Kidney capillary endothelial cell (primary cell): Measurements from ENCODE around the gene LIG1.

ENCODE experiments used
- DNase-seq: peaks from one replicate; pipeline ENCODE4 v3.0.0-alpha.2; 2018; ENCODE audit warnings: low spot score

LIG1 gene

DNA sequence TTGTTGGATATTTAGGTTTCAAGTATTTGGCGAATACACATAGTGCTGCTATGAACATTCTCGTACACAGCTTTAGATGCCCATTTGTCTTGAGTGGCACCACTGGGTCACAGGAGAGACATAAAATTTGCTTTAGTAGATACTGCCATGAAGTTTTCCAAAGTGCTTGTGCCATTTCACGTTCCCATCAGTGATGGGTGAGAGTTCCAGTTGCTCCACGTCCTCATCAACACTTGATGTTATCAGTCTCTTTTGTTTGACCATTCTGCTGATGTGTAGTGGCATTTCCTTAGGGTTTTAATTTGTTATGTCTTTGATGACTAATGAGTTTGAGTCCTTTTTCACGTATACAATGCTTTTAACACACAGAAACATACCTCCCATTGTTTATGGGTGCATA, 11.4 kb upstream of the LIG1 start:
- DNase-seq: no peak

DNA sequence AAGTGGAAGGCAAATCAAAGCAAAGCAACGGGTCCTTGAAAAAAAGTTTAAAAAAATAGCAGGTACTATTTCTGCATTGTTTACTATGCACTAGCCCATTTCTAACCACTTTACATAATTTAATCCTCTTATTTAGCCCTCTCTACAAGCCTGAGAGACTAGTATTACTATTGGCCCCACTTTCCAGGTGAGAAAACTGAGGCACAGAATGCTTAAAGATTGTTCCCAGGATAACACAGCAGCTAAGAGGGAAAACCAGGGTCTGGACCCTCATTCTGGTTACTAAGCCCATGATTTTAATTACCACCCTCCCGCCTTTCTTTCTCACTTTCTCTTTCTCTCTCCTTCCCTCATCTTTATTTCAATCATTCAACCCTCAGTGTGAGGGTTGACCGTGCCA, 6.1 kb upstream of the LIG1 start:
- no peak for DNase-seq

DNA sequence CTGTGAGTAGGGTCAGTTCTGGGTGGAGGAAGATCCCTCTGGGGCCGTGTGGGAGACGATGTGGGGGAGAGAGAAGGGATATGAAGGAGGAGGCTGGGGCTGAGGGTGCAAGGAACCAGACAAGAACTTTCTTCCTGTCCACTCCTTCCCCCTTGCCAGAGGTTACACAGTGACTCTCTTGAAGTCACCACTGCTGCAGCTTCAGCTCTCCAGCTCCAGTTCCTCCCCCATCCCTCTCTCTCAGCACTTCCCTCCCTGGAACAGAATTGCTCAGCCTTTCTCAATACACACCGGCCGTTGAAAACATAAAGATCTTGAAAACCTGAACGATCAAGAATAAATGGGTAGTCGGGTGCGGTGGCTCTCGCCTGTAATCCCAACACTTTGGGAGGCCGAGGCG, 5.4 kb upstream of the LIG1 start:
- no peak for DNase-seq

DNA sequence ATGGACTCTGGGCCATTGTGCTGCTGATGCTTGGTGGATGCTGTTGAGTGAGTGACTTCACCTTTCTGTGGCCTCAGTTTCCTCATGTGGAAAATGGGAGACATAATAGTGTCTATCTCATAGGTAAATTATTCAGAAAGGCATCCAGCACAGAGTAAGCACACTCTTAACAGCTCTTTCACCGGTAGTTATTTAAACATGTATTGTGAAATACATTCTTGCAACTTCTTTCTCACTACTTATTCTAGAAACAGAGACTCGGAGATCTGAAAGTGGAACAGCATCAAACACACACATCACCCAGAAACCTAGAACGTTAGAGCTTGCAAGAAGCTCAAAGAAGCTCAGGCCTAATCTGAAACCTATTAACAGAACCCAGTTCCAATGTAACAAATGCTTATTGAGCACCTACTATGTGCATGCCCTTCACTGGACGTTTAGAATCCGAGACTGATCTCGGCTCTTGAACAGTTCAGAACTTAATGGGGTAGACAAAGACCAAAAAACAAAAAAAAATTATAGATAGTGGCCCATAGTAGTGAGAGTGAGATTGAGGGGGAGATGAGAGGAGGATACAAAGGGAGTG, 4.4 kb upstream of the LIG1 start:
- no peak for DNase-seq

DNA sequence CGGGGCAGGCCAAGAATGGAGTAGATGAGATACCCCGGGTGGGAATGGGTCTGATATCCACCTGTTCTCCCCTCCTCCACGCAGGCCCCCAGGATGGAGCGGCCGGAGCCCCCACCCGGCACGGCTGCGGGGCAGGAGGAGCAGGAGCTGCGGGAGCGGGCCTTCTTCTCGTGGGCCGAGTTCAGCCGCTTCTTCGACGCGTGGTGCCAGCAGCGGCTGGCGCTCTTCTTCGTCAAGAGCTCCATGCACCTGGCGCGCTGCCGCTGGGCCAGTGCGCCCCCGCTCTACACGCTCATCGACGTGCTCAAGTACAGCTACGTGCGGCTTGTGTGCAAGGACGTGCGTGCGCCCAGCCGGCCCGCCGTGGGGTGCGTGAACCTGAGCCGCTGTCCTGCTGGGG, 1.6 kb upstream of the LIG1 start:
- no peak for DNase-seq

DNA sequence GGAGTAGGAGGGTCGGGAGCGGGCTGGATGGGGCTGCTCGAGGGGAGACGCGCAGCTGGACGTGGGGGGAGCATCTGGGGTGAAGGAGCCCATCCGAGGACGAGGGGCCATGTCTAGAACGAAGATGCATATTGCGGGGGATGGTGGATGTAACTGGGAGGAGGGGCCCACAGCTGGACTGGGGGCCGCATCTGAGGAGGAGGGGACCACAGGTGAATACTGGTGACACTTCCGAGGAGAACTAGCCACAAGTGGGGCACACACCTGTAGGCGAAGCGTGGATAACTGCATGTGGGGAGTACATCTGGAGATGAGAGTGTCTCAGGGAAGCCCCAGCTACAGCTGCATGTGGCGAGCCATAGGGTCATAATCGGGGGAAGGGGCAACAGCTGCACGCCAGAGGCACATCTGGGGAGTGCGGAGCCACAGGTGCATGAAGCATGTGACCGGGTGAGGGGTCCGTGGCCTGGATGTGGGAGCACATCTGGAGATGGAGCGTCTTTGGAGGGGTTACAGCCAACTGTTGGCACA, 738 bp upstream of the LIG1 start:
- DNase-seq: no peak

DNA sequence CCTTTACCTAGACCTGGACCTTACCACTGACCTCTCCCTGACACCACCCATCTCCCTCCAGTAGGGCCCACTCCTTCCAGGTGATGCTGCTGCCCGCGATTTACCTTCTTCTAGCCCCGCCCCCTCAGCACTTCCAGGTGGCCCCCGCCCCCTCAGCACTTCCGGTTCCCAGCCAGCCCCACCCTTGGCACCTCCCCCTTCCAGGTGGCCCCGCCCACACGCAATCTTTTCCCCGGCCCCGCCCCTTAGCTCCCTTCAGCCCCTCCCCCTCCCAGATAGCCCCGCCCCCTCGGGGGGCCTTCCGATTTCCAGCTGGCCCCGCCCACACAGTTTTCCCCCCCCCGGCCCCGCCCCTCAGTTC, 586 bp downstream of the LIG1 start:
- peak; percentile 56 for DNase-seq

DNA sequence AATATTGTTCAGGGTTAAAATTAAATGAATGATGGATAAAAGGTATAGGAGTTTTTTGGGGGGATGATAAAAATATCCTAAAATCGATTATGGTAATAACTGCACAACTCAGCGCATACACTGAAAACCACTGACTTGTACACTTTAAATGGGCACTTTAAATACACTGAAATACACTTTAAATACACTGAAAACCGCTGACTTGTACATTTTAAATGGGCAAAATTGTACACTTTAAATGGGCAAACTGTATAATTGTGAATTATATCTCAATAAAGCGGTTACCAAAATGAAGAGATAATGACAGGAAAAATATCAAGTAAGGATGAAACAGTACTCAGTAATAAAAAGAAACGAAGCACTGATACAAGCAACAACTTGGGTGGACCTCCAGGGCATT, 1.5 kb downstream of the LIG1 start:
- no peak for DNase-seq

DNA sequence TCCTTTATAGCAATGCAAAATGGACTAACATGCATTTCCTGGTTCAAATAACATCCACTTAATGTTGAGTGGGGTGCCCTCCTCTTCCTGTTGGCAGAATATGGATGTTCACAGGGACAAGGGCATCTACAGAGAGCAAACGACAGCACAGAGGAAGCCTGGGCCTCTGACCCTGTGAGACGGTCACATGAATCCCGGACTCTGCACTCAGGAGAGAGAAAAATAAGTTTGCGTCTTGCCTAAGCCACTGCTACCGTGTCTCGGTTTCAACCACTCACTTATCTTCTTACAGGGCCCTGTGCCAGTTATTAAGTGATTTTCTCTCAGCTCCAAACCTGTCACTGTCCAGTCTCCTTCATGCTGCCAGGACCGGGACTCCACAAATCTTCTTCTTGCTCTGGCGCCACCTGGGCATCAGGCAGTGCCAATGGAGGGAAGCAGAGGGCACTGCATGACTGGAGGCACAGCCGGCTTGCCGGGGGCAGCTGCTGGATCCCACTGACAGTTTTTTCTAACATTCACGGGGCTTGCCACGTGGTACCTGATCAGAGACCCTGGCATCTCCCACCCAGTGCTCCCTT, 11.8 kb downstream of the LIG1 start:
- no peak for DNase-seq

DNA sequence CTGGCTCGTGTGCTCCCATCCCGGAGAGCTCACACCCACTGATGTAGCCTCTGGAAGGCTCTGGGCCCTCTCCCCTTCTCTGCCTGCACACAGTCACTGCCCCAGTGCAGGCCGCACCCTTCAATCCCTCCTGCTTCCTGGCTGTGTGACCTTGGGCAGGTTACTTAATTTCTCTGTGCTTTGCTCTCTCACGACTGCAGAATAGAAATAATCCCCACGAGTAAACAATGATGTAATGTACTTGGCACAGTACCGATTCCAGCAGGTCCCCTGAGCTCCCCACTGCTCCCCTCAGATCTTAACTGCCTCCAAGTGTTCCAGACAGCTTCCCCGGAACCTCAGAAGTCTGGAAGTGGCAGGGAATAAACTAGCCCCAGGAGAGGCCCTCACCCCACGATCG, 16.1 kb downstream of the LIG1 start:
- DNase-seq: no peak

DNA sequence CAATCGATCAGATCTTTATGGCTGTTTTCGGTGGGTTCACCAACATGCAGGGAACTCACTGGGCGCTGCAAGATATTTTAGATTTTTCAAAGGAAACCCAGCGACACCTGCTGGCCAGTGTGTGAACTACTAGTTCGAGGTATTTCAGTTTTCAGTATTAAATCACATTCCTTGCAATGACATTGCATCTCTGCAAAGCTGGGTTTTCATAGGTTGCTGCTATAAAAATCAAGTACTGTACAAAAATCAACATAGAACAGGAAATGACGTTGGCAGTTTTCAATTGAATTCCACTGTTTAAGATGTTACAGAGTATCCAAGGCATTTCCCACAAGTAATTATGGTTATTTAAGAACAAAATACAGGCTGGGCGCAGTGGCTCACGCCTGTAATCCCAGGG, 17.6 kb downstream of the LIG1 start:
- DNase-seq: peak; percentile 77

DNA sequence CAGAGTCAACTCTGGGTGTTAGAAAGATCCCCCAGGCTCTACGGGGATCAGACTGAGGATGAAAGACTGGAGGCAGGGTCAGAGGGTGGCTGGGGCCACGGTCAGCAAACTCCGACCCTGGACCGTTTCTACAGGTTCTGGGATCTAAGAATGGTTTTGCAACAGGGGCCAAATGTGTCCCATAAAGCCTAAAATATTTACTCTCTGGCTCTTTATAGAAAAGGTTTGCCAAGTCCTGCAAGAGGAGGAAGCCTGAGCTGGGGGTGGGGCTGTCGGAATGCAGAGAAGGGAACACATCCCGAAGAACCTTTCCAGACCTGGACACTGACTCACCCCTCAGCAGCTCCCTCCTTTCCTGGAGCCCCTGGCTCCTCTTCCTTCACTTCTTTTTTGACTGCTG, 20.7 kb downstream of the LIG1 start:
- DNase-seq: no peak

DNA sequence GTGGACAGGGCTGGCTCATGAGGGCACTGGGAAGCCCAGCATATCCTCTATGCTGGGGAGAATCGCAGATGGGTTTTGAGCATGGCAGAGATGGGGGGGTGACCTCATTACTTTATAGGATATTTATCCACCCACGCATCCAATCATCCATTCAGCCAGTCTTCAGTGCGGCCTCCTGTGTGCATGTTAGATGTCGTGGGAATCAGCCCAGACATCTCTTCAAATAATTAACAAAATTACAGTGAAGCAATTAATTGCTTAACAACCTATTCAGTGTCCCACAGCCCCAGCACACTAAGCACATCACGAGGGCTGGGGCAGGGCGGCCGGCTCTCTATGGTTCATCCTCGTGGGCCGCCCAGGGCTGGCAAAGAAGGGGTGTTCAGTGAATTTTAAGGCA, 21.6 kb downstream of the LIG1 start:
- DNase-seq: no peak

DNA sequence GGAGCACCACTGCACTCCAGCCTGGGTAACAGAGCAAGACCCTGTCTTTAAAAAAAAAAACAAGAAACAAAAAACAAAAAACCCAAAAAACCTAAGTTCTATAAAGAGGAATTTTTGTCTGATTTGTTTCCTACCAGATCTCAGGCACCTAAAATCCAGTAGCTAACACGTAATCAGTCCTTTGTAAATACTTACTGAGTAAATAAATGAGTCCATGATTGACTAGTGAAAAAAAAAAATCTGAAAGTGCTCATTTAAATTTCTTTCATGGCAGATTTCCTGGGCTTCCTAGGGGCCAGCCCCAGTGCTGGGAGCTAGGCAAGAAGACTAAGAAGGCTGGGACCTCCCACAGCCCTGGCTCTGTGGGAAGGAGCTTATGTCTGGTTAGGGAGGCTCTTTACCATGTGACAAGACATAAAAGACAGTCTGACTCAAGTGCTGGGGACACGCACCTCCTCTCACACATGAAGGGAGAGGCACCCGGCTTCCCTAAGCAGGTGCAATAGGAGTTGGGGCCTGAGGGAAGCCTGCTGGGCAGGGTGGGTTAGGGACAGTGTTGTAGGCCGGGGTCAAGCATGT, 22.5 kb downstream of the LIG1 start:
- DNase-seq: no peak

DNA sequence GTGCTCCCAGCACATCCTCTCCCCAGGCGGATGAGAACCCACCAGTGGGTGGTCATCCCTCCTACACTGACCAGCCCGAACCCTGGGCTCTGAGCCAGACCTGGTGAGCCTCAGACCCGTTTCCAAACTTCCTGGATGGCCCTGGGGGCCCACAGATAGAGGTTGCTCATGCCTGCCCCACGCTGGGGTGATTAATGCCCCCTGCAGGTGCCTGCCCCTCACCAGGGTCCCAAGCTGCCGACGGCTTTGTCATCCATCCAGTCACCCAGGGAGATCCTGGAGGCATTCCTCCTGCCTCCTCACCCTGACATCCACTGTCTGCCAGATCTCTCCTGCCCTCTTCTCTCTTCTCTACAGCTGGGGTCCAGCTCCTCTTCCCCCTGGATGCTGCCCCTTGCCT, 31.1 kb downstream of the LIG1 start:
- no peak for DNase-seq

DNA sequence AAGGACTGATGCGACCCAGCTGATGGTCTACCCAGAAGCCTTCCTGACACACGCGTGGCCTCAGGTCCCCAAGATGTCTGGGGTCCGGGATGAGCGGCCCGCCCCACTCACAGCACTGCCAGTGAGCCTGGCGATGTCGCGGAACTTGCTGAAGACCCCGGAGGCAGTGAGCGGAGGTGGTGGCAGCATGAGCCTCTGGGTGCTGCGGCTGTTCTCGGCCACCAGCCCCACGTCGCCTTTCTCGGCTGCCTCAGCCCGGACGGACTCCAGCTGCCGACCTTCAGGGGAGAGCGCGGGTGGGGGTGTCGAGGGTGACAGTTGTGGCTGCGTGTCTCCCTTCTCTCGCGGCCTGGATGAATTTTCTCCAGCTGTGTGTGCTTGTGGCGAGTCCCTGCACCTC, 32.7 kb downstream of the LIG1 start:
- DNase-seq: no peak

DNA sequence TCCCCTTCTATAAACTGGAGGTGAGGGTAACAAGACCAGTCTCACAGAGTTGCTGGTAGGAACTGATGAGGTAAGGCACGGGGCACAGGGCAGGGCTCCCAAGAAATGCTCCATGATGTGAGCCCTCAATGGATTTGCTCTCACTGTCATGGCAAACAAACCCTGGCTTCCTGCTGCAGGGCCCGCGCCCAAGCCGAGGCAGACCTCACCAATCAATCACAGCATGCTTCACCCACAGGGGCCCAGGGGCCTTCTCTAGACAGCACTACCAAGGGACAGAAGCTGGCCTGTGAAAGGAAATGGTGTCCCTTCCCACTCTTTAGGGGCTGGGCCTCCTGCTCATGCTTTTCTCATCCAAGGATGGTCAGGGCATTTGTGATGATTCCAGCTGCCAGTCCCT, 33.6 kb downstream of the LIG1 start:
- DNase-seq: no peak

DNA sequence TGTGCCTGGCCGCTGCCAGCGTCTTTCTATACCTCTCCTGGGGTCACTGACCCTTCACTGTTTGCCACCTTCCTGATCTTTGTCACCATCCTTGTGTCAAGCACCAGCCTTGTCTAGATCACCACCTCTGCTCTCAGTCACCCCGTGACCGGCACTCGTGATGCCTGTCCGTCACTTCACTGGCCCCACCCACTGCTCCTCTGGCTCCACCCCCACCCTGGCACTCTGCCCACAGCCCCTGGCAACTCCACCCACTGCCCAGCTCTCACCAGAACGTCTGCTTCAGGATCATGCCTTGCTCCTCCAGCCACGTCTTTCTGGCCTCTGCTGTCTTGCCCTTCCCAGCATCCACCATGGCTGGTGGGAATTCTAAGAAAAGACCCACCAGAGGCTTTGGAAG, 34.7 kb downstream of the LIG1 start:
- no peak for DNase-seq

DNA sequence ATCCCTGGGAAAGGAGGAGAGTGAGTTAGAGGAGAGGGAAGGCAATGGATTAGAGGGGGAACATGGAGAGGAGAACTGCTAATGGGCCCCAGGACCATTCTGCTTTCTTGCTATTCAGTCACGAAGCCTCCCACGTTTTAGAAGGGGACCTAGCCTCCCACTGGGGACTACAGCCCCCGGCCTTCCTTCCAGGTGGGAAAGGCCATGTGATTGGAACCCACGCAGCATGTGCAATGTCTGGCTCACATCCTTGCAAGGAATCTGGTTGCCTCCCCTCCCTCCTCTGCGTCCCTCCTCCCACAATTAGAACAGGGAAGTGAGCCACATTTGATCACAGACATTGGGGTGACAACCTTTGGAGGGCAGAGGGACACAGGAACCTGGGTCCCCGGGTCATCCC, 37.0 kb downstream of the LIG1 start:
- no peak for DNase-seq

DNA sequence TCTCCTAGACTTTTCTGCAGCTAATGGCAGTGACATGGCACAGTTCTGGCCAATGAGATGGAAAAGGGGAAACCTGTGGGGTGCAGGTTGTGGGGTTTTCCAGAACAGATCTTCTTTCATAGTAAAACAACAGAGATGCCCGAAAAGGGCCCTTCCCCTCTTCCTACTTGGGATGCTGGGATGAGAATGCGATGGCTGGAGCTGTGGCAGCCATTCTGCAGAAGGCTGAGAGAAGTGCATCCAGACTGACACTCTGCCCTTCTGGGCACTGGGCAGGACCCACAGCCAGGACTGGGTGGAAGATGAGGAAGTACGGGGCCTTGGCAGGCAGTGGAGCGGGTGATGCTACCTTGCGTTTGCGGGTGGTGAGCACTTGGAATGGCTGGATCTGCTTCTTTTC, 42.6 kb downstream of the LIG1 start:
- DNase-seq: no peak

DNA sequence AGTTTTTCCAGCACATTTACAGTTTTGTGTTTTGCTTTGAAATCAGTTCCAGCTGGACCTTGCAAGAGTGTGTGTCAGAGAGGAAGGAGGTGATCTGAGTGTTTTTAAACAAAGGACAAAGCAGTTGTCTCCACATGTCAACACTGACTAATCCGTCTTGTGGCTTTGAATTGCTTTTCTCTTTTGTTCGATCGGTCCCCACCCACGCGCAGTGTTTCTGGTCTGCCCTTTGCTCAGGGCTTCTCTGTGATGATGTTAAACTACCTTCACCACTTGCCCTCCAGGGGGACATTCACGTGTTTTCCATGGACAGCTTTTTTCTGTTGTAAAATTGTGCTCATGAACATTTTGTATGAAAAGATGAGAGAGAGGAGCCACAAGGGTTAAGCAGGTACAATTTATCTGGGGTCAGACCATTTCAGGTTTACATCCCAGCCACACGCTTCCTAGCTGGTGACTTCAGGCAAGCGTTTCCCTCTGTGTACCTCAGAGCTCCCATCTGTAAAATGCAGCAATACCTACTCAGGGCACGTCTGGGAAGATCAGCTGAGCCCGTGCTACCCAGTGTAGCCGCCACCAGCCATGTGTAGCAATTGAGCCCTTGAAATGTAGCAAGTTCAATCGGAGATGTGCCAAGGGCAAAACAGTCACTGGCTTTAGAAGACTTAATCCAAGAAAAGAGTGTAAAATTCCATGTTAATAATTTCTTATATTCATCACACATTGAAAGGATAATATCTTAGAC, 46.1 kb downstream of the LIG1 start:
- peak; percentile 97 for DNase-seq

DNA sequence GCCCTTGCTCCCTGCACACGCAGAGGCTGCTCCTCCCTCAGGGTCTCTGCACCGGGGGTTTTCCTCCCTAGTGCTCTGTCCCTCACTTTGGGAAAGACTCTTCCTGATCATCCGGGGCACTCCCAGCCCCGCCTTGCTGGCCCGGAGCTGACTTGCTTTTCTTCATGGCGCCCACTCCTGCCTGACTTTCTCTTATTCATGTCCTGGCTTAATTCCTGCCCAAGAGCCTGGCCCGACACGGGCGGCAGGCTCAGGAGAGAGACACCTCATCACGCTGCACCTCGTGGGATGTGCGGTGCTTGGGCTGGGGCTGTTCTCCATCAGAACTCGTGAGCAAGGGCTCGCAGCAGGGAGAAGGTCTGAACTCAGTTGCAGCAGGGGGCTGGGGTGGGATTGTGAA, 47.7 kb downstream of the LIG1 start:
- peak; percentile 40 for DNase-seq

DNA sequence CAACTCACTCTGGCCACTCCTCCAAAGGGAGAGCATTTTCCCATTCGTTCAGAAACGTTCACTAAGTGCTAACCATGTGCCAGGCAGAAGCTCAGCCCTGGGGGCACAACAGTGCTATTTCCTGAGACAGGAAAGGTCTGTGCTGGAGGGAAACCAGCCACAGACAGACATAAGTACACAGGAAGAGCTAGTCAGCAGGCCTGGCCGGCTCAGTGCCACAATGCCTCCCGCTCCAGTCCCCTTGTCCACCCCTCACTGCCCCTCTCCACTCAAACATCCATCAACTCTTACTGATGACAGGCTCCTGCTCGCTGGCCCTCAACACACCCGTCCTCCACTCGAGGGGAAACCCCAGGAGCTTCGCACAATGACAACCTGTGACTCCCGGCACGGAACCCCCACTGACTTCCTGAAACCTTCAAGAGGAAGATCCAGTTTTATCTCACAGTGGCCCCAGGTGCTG, 48.2 kb downstream of the LIG1 start:
- peak; percentile 98 for DNase-seq
